ENCODE results near the gene LMBR1.
A peak's percentile ranks its signal among the peaks of the same experiment; 100 is the strongest.

The LMBR1 gene

GRCh38 chr7:156827587-156828203 is 65.3 kb downstream of the LMBR1 start:
- Histone ChIP-seq H3K4me3 (ENCODE audit: insufficient read depth, low read length, poor library complexity, severe bottlenecking) (no peak overlapping the region), H3K4me2 (ENCODE audit: low read depth, low read length, poor library complexity, severe bottlenecking) (no peak overlapping the region), H3K36me3 (ENCODE audit: low read length) (0 out of 2 replicates have a peak, but pooled peaks cover 4% of the 10 kb centered on the region), H3F3A (ENCODE audit: insufficient read depth) (0 out of 2 replicates have a peak, but pooled peaks cover 3% of the 10 kb centered on the region), H3K27me3 (ENCODE audit: low read length) (no peaks in the 10 kb centered on the region), H4K20me1 (ENCODE audit: low read depth, low read length) (no peaks in the 10 kb centered on the region), H3K9me2 (replicated peaks; ENCODE audit: insufficient read depth, low read length) (no peaks in the 10 kb centered on the region), H3K79me2 (ENCODE audit: insufficient read depth, low read length) (no peaks in the 10 kb centered on the region), H2AFZ (ENCODE audit: low read depth, low read length, severe bottlenecking) (no peak overlapping the region), H3K9ac (ENCODE audit: low read length) (no peak overlapping the region), H3K9me3 (ENCODE audit: insufficient read depth, low read length) (no peaks in the 10 kb centered on the region), H3K27ac (ENCODE audit: low read depth, low read length) (no peak overlapping the region)
- TF ChIP-seq CTCF (IDR thresholded peaks at IDR 0.05; ENCODE audit: insufficient read depth, low read length, poor library complexity, severe bottlenecking) (no peak), EZH2phosphoT487 (conservative IDR thresholded peaks at IDR 0.05; ENCODE audit: low read length) (no peak)

GRCh38 chr7:156823435-156823834 is 69.5 kb downstream of the LMBR1 start:
- TF ChIP-seq EZH2phosphoT487 (conservative IDR thresholded peaks at IDR 0.05; ENCODE audit: low read length) = no peak
- no peak for TF ChIP-seq CTCF (IDR thresholded peaks at IDR 0.05; ENCODE audit: insufficient read depth, low read length, poor library complexity, severe bottlenecking)
- Histone ChIP-seq H3K27me3 (ENCODE audit: low read length) (no peaks in the 10 kb centered on the region), H3K4me2 (ENCODE audit: low read depth, low read length, poor library complexity, severe bottlenecking) (no peak overlapping the region), H3K9ac (ENCODE audit: low read length) (no peak overlapping the region), H2AFZ (ENCODE audit: low read depth, low read length, severe bottlenecking) (no peak overlapping the region), H3K36me3 (ENCODE audit: low read length) (0 out of 2 replicates have a peak, but pooled peaks cover 4% of the 10 kb centered on the region), H3F3A (ENCODE audit: insufficient read depth) (0 out of 2 replicates have a peak, but pooled peaks cover 3% of the 10 kb centered on the region), H3K9me2 (replicated peaks; ENCODE audit: insufficient read depth, low read length) (no peaks in the 10 kb centered on the region), H3K27ac (ENCODE audit: low read depth, low read length) (no peak overlapping the region), H4K20me1 (ENCODE audit: low read depth, low read length) (no peaks in the 10 kb centered on the region), H3K4me3 (ENCODE audit: insufficient read depth, low read length, poor library complexity, severe bottlenecking) (no peak overlapping the region), H3K9me3 (ENCODE audit: insufficient read depth, low read length) (no peaks in the 10 kb centered on the region), H3K79me2 (ENCODE audit: insufficient read depth, low read length) (no peaks in the 10 kb centered on the region)

- Histone ChIP-seq H2AFZ (ENCODE audit: low read depth, low read length, severe bottlenecking) (no peak overlapping the region), H3K9me3 (ENCODE audit: insufficient read depth, low read length) (no peaks in the 10 kb centered on the region), H3K27me3 (ENCODE audit: low read length) (no peaks in the 10 kb centered on the region), H3K79me2 (ENCODE audit: insufficient read depth, low read length) (no peaks in the 10 kb centered on the region), H3K27ac (ENCODE audit: low read depth, low read length) (no peak overlapping the region), H3K36me3 (ENCODE audit: low read length) (0 out of 2 replicates have a peak, but pooled peaks cover 4% of the 10 kb centered on the region), H3K4me3 (ENCODE audit: insufficient read depth, low read length, poor library complexity, severe bottlenecking) (no peak overlapping the region), H3F3A (ENCODE audit: insufficient read depth) (peaks cover 4% of the 10 kb centered on the region; the same call in 1 of the 2 replicates), H3K9ac (ENCODE audit: low read length) (no peak overlapping the region), H3K9me2 (replicated peaks; ENCODE audit: insufficient read depth, low read length) (no peaks in the 10 kb centered on the region), H3K4me2 (ENCODE audit: low read depth, low read length, poor library complexity, severe bottlenecking) (no peak overlapping the region), H4K20me1 (ENCODE audit: low read depth, low read length) (no peaks in the 10 kb centered on the region)
- TF ChIP-seq EZH2phosphoT487 (conservative IDR thresholded peaks at IDR 0.05; ENCODE audit: low read length) (no peak), CTCF (IDR thresholded peaks at IDR 0.05; ENCODE audit: insufficient read depth, low read length, poor library complexity, severe bottlenecking) (peak; percentile 17)
Measured at GRCh38 chr7:156820445-156821063, 72.4 kb downstream of the LMBR1 start.
